Hypothalamus (tissue), 51 donors: Measurements from ENCODE around the gene PPP1R14B.

Experiments used
- DNase-seq, 51 donors: peaks; one replicate each; lab custom pipeline; 2025; lab: John Stamatoyannopoulos, UW

The PPP1R14B gene

GRCh38 chr11:64283092-64283491 lies 36.3 kb upstream of the PPP1R14B start:
- DNase-seq: no peak

- DNase-seq: no peak
Measured at GRCh38 chr11:64281957-64282770, 35.4 kb upstream of the PPP1R14B start.

DNA sequence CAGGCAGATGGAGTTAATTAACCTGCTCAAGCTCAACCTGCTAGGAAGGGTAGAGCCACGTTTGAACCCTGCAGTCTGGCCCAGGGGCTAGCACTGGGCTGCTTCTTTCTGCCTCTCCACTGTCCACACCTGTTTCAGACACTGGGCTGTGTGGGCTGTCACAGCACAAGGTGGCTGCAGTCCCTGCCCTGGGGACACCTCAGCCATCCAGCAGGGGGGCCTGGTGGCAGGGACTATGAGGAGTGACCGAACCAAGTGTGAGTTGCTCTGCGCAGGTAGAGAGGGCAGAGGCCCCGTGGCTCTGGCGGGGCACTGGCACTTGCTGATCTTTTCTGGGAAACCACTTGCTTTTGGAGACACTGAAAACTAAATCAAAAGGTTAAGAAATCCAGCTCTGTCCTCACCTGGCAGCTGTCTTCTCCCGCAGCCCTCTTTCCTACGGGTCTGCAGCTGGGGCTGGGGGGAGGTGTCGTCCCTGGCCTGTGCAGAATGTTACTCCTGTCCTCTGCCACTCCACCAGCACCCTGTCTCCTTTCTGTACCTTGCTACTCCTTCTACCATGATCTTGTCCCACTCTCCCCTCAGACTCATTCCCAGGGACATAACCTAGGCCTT lies 31.9 kb upstream of the PPP1R14B start:
- no peak for DNase-seq

GRCh38 chr11:64276653-64277431 lies 30.1 kb upstream of the PPP1R14B start:
- DNase-seq: no peak

DNA sequence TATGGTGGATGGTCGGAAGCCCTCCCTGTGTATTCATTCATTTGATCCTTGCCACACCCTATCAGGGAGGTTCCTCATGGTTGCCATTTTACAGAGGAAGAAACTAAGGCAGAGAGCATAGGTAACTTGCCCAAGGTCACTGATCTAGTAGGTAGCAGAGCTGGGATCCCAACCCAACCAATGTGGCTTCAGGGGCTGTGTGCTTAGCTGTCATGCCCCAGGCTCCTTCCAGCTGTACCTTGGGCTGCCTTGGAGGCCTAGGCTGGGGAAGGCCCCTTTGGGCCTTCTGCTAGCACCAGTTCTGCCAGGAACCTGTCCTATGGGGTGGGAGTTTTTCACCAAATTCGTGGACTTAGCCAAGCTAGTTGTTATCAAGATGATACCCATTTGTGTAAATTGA lies 29.1 kb upstream of the PPP1R14B start:
- DNase-seq: no peak

- DNase-seq: no peak
Measured at GRCh38 chr11:64275031-64275800, 28.5 kb upstream of the PPP1R14B start.

DNA sequence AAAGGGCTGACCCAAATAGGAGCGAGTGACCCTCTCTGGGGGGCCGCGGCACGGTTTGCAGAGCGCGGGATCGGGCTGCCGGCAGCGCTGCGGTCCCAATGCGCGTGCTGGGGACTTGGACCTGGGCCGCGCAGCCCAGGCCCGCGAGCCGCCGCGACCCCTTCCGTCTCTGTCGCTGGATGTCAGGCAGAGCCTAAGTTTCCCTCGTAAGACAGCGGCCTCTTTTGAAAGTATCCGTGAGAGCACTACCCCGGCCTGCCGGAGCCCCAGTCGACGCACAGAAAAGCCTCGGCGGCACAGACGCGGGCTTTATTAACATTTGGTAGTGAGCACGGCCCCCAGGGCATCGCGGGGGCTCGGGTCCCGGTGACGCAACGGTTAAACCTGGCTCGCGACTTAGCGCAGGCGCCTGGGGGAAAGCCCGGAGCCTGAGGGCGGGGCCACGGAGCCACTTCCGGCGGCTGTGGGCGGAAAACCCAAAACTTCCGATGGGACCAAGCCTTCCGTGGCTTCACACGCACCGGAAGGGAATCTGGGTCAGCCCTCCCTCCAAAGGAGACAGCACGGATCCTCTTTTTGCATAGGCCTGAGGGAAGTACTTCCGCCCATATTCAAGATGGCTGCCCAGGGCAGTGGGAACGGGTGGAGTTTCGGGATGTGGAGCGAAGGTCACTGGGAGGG lies 22.9 kb upstream of the PPP1R14B start:
- DNase-seq: peak; percentile 87 to 100 (median 98)

DNA sequence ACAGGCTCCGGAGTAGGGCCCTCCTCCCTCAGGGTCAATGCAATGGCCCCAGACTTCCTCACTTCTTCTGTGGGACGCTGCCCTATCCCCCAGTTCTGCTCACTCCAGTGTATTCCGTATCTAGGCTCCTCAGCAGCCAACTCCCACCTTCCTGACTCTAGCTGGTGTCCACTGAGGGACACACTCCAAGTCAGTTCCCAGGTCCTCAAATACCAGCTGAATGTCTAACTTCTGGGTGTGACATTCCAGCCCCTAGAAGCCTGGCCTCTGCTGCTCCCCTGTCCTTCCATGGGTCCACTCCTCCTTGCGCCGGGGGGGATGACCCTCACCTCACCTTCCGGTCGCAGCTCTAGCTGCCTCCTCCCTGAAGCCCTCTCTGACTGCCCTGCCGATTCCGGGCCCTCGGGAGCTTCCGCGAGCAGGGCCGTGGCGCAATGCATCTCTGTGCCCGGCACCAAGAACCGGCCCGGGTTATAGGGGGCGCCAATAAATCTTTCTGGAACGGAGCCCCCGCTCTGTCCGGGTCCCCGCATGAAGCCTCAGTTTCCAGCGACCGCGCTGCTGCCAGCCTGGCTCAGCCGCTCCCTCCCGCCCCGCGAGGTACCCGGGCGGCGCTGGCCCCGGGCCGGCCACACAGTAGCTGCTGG lies 22.3 kb upstream of the PPP1R14B start:
- DNase-seq: peak in 17 of 51 donors; percentile 46 to 77 (median 63)

DNA sequence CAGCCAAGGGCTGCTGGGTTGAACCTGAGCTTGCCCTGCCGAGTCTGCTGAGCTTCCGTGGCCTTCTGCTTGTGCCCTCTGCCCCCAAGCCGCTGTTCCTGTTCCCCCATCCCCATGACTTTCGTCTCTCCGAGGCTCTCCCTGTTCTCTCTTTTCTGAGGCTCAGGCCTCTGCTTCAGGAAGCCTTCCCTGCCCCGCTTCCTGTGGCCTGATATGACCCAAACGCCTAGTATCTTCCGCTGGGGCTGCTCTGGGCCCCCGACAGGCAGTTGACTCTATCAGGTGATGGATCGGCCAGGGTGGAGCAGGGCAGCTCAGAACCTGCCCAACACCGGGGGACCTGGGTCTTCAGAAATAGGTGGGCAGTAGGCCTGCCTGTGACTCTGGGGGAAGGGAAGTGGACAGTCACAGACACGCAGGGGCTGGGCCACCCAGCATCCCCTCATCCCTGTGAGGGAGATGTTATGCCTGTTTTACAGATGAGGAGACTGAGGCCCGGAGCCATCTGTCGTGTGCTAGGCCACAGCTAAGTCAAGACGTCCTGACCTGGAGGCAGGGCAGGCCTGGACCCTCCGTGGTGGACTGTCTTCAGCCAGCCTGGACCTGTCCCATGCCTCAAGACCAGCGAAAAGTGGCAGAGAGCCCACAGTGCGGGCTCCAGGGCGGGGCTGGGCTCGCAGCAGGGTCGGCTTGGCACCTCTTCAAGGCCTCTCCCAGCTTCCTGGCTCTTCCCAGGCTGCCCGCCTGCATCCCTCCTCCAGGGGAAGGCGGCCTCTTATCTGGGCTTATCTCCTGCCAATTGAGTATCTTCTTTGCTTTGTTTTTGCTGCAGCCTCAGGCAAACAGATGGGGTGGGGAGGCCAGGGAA lies 21.5 kb upstream of the PPP1R14B start:
- peak in 5 of 51 donors; percentile 15 to 51 (median 20) for DNase-seq

- no peak for DNase-seq
Measured at GRCh38 chr11:64267207-64267945, 20.6 kb upstream of the PPP1R14B start.

GRCh38 chr11:64266339-64266738 lies 19.6 kb upstream of the PPP1R14B start:
- no peak for DNase-seq

DNA sequence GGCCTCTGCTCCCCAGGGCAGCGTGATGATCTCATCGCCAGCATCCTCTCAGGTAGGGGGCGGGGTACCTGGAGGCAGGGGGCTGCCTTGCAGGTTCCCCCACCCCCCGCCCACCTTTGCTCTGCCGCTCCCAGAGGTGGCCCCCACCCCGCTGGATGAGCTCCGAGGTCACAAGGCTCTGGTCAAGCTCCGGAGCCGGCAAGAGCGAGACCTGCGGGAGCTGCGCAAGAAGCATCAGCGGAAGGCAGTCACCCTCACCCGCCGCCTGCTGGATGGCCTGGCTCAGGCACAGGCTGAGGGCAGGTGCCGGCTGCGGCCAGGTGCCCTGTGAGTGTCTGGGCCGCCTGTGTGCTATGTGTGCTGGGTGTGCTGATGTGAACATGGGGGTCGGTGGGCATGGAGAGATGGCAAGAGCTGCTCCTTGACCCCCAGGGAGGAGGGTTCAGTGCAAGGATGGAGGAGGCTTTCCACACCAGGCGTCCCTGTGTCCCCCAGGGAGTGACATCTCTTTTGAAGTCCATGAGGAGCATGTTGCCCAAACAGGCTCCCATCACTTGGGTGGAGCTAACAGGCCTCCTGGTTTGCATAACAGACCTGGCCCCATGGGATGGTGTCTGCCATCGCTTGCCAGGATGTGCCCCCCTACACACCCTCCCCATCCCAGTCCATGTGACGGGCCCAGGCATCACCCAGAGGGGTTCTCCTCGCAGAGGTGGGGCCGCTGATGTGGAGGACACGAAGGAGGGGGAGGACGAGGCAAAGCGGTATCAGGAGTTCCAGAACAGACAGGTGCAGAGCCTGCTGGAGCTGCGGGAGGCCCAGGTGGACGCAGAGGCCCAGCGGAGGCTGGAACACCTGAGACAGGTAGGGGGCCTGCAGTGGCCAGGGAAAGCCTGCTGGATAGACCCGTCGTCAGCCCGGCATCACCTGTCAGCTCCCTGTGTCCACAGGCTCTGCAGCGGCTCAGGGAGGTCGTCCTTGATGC lies 18.7 kb upstream of the PPP1R14B start:
- no peak for DNase-seq

GRCh38 chr11:64264371-64264852 lies 17.7 kb upstream of the PPP1R14B start:
- no peak for DNase-seq

GRCh38 chr11:64263947-64264317 lies 17.2 kb upstream of the PPP1R14B start:
- DNase-seq: no peak

- no peak for DNase-seq
Measured at GRCh38 chr11:64263021-64263946, 16.5 kb upstream of the PPP1R14B start.
